GM21367 (cell line): ENCODE measurements around the gene ZEB1.
"Not testable (repeated sequence)": the region's sequence is repeated elsewhere in the genome, so short reads cannot be mapped to it uniquely, and the experiment has no call there.

Source experiments
- ATAC-seq: cut with Tn5 transposase; IDR thresholded peaks from one replicate; pipeline ENCODE4 v1.9.1; 2021; ENCODE audit not compliant: unreplicated experiment

Gene ZEB1

DNA sequence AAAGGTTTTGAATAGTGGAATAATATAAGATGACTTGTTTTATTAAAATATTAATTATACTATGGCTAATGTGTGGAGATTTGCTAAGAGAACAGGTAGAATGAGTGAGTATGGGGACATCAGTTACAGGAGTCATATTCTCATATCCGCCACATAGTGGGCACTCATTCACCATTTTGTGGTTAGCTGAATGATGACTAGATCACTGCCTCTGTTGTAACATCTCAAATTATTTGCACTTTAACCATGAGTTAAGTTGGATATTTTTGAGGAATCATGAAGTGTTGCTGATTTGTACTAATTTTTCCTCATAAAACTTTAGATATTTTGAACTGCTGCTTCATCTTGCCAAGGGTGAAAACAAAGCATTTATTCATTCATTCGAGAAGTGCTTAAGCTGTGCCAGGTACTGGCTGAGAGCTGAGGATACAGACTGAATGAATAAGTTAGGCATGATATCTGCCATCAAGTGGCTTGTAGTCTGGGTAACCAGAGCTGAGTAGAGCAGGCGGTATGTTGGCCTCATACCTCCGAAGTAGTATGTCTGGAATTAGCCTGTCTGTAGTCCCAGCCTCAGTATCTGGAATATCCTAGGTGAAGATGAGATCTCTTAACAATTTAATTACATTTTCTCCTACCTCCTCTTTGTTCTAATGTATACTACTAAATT lies 100.5 kb downstream of the ZEB1 start:
- no peak for ATAC-seq

GRCh38 chr10:31421322-31421721 lies 102.3 kb downstream of the ZEB1 start:
- no peak for ATAC-seq

GRCh38 chr10:31422634-31423033 lies 103.6 kb downstream of the ZEB1 start:
- ATAC-seq = no peak

DNA sequence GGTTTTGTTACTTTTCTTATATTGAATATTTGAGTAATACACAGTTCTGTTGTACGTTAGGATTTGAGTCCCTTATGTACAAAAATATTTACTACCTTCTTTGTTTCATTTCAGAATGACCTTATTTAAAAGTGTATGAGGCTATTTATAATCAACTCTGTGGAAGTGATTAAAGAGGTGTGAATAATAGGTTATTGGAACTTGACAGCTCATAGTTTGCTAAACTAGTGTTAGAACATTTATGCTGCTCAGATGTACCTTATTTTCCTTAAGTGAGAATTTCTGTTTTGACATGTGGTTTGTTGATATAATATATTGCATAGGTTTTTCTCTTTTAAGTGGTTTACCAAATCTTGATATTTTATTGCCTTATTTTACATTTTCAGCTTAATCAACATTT lies 105.5 kb downstream of the ZEB1 start:
- no peak for ATAC-seq

DNA sequence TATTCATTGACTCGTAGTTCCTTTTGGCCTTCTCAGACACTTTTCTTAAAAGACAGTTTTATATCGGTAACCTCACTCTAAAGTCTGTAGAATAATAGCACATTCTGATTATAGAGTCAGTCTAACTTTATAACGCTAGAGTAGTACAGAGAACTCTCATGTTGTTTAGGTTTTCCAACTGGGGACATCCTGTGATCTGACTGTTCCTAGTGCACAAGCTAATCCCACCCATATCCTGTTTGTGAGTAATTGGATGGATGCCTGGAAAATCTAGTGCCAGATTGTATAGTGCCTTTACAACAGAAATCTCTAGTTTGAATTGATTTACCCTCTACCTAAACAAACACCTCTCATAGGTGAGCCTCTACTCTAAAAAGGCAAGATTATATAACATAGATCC lies 107.4 kb downstream of the ZEB1 start:
- ATAC-seq = no peak

GRCh38 chr10:31427334-31427733 lies 108.3 kb downstream of the ZEB1 start:
- ATAC-seq = not testable (repeated sequence)

GRCh38 chr10:31428499-31428898 lies 109.5 kb downstream of the ZEB1 start:
- not testable (repeated sequence) for ATAC-seq

DNA sequence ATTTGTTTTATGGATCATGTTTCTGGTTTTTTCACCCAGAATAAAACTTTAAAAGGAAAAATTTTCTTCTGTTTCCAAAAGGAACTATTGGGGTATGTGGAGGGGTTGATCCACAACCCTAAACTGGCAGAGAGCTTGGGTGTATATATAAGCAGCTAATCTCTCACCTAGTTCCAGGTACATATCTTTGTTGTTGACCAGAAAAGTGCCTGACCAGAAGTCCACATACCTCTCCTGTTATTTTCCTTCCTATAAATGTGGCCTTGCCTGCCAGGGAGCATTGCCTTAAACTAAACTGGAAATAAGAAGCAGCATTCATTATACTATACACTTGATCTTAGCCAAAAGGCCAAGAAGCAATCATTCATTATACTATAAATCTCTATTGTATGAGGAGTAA lies 112.0 kb downstream of the ZEB1 start:
- ATAC-seq = no peak

DNA sequence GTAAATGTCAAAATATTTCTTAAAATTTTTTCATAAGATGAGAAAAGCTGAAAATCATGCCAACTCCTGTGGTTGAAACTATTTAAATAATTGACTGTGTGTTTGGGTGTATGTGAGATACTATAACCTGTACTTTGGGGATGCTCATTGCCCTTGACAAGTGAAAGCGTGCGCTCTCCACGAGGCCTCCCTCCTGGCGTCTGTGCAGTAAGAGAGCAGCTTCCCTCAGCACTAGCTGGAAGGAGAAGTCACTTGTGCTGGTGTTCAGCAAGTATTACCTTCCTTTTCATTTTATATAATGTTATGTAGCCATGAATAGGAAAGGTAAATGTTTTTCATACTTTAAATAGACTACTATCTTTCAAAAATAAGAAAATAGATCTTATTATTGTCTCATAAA lies 118.9 kb downstream of the ZEB1 start:
- no peak for ATAC-seq

- no peak for ATAC-seq
Observed at GRCh38 chr10:31451766-31452165, 132.8 kb downstream of the ZEB1 start.

GRCh38 chr10:31456468-31456867 lies 137.5 kb downstream of the ZEB1 start:
- ATAC-seq = no peak

- no peak for ATAC-seq
Observed at GRCh38 chr10:31457858-31458257, 138.8 kb downstream of the ZEB1 start.

- ATAC-seq = no peak
Observed at GRCh38 chr10:31458974-31459373, 140.0 kb downstream of the ZEB1 start.

DNA sequence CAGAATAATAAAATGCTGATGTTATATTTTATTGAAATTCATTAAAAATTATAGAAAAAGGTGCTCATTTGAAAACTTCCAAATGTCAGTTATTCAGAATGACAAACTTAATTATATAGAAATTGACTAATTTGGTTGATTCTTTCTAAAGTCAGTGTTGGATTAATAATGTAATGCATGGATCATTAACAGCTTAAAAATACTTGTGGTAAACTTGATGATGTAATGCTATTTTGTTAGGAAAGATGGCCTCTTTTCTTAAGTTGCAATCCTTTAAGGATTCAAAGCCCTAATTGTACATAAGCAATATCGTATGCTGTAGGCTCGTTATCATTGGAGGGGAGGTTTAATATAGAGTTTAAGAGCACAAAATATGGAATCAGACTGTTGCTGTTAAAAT lies 141.2 kb downstream of the ZEB1 start:
- ATAC-seq = no peak

DNA sequence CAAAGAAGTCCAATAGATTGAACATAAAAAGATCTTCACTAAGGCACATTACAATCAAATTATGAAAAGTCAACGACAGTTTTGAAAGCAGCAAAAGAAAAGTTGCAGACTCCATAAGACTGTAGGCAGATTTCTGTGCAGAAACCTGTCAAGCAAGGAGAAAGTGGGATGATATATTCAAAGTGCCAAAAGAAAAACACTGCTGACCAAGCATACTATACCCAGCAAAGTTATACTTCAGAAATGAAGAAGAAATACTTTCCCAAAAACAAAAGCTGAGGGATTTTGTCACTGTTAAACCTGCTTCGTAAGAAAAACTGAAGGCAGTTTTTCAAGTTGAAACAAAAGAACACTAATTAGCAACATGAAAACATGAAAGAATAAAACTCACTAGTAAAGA lies 145.5 kb downstream of the ZEB1 start:
- no peak for ATAC-seq

GRCh38 chr10:31466313-31466712 lies 147.3 kb downstream of the ZEB1 start:
- ATAC-seq = no peak

GRCh38 chr10:31467791-31468535 lies 148.9 kb downstream of the ZEB1 start:
- no peak for ATAC-seq

GRCh38 chr10:31468536-31468859 lies 149.5 kb downstream of the ZEB1 start:
- no peak for ATAC-seq

DNA sequence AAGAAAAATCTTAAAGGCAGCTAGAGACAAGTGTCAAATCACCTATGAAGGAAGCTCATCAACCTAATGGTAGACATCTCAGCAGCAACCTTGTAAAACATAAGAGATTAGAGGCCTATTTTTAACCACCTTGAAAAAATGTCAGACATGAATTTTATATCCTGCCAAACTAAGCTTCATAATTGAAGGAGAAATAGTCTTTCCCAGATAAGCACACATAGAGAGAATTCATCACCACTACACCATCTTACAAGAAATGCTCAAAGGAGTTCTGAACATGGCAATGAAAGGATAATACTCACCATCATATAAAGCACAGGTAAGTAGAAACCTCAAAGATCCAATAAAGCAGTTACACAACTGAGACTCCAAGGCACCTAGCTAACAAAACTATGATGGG lies 156.5 kb downstream of the ZEB1 start:
- no peak for ATAC-seq

DNA sequence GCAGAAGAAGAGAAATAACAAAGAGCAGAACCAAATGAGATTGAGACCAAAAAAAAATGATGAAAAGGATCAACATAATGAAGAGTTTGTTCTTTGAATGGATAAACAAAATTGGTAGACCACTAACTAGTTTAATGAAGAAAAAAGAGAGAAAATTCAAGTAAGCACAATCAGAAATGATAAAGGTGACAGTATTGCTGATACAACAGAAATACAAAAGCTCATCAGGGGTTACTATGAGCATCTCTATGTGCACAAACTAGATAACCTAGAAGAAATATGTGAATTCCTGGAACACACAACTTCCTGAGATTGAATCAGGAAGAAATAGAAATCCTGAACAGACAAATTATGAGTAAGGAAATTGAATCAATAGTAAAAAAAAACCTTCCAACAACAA lies 157.1 kb downstream of the ZEB1 start:
- no peak for ATAC-seq

DNA sequence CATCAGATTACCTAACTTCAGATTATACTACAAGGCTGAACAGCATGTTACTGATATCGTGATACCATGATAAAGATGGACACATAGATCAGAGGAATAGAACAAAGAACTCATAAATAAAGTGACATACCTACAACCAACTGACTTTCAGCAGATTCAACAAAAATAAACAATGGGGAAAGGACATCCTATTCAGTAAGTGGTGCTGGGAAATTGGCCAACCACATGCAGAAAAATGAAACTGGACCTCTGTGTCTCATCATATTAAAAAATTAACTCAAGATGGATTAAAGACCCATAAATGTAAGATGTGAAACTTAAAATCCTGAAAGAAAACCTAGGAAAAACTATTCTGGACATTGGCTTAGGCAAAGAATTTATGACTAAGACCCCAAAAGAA lies 158.6 kb downstream of the ZEB1 start:
- no peak for ATAC-seq

DNA sequence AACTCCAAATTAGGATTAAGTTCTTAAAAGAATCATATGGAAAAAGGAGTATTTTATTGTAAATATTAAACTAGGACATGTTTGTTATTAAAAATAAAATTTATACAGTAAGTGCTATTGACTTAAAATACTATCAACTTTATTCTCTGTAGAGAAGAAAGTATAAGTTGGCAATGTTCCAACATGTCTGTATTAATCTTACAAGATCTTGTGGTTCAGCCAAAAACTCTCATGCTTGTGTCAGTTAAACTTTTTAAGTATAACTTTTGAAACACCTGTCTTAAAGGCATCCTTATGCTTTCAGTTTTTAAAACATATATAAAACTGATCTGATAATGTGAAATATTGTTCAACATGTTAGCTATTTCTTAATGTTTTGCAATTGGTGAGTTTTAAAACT lies 160.7 kb downstream of the ZEB1 start:
- no peak for ATAC-seq

DNA sequence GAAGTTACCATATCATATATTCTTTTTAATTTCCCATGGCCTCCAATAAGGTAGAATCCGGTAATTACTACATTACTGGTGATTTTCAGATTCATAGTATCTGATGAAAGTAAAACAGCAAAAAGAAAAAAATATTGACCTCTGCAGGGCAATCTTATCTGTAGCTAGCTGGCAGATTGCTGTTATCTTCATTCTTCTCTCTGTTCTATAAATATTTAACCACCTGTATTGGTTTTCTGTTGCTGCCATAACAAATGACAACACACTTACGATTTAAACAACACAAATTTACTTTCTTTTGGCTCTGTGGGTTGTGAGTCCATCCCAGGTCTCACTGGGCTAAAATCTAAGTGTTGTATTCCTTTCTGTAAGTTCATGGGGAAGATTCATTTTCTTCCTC lies 164.5 kb downstream of the ZEB1 start:
- ATAC-seq = no peak
